Measurements from ENCODE around the gene SLC25A36. TPM values are rescaled to one million over a fixed set of nuclear protein-coding genes. Genes with fewer than 3 reads are reported as not detected.

Gene SLC25A36
- total and polyA plus RNA-seq, 2 experiments from 2014 or later, result 38.4 to 118 TPM

DNA sequence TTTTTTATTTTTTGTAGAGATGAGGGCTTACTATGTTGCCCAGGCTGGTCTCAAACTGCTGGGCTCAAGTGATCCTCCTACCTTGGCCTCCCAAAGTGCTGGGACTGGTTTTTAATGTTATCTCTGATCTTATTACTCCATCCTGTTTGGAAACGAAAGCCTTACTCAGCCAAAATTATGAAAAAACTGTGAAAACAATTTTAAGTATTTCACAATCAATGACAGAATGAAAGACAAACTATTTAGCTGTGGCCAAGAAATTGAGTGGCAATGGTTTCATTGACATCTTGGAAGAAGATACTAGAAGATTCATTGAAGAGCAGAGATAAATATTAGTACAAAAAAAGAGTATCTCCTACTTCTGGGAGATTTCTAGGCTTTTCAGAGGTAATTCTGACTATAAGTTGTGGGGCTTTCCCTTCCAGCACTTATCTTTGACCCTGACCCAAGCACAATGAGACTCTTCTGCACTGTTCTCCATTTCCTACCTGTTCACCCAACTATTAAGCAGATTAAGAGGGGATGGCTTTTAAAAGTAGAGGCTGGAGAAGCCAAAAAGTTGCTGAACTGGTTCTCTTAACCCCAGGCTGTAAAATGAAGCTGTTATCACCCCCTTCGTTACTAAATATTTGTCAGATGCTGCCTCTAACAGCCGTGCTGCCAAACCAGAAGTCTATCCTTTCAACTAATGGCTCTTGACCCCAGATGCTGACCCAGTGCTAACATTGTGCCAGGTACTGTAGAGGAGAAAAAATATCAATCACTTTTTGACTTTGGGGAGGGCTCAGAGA, 14.2 kb upstream of the SLC25A36 start:
- Histone ChIP-seq H3K4me1 (ENCODE audit: insufficient read depth) (no peaks in the 10 kb centered on the region), H2AFZ (no peak overlapping the region), H3K4me3 (no peak overlapping the region), H3K27me3 (no peaks in the 10 kb centered on the region), H3K27ac (no peak overlapping the region), H3K9me2 (replicated peaks; ENCODE audit: insufficient read depth) (no peaks in the 10 kb centered on the region), H3K4me2 (no peak overlapping the region), H4K20me1 (ENCODE audit: insufficient read depth, poor library complexity, severe bottlenecking) (no peaks in the 10 kb centered on the region), H3K36me3 (replicated peaks; ENCODE audit: insufficient read depth, low read depth) (no peaks in the 10 kb centered on the region), H3K79me2 (no peaks in the 10 kb centered on the region), H3K9me3 (ENCODE audit: low read depth) (no peaks in the 10 kb centered on the region)
- TF ChIP-seq, protein P1, sequence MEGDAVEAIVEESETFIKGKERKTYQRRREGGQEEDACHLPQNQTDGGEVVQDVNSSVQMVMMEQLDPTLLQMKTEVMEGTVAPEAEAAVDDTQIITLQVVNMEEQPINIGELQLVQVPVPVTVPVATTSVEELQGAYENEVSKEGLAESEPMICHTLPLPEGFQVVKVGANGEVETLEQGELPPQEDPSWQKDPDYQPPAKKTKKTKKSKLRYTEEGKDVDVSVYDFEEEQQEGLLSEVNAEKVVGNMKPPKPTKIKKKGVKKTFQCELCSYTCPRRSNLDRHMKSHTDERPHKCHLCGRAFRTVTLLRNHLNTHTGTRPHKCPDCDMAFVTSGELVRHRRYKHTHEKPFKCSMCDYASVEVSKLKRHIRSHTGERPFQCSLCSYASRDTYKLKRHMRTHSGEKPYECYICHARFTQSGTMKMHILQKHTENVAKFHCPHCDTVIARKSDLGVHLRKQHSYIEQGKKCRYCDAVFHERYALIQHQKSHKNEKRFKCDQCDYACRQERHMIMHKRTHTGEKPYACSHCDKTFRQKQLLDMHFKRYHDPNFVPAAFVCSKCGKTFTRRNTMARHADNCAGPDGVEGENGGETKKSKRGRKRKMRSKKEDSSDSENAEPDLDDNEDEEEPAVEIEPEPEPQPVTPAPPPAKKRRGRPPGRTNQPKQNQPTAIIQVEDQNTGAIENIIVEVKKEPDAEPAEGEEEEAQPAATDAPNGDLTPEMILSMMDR (IDR thresholded peaks at IDR 0.05; ENCODE audit: poor library complexity), result no peak
- TF ChIP-seq EZH2phosphoT487 (IDR thresholded peaks at IDR 0.05; ENCODE audit: low read depth, severe bottlenecking, unreplicated experiment), result no peak
- no peak for TF ChIP-seq EZH2 (IDR thresholded peaks at IDR 0.05; ENCODE audit: borderline replicate concordance)
- WGBS (ENCODE audit: low lambda C conversion rate, missing lambda C conversion rate), result 42% methylated on average over 3 of the region's 3 CpGs
- no peak for DNase-seq (ENCODE audit: low spot score)

DNA sequence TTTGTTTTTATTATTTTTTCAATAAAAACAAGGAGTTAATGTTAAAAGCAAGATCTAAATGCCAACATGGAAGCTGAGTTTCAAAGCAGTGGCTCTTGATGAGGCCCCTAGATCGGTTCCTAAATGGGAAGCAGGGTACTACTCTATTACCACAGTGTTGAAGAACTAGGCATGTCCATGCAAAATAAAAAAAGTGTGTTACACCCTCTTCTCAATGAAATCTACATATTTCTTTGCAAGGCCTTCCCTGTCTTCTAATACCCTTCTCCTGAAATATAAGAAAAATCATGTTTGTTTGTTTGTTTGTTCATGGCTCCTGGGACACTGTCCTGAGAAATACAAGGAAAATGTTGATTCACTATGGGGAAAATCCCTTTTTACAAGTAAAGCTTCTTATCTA, 12.2 kb upstream of the SLC25A36 start:
- H3K9me3 ChIP-seq (ENCODE audit: low read depth), result no peaks in the 10 kb centered on the region
- no peak overlapping the region for H3K4me2 ChIP-seq
- no peaks in the 10 kb centered on the region for H4K20me1 ChIP-seq (ENCODE audit: insufficient read depth, poor library complexity, severe bottlenecking)
- no peak overlapping the region for H3K27ac ChIP-seq
- no peaks in the 10 kb centered on the region for H3K9me2 ChIP-seq (replicated peaks; ENCODE audit: insufficient read depth)
- H3K27me3 ChIP-seq, result no peaks in the 10 kb centered on the region
- 89% methylated on average over 1 of the region's 1 CpG for WGBS (ENCODE audit: low lambda C conversion rate, missing lambda C conversion rate)
- TF ChIP-seq, protein P1 (IDR thresholded peaks at IDR 0.05; ENCODE audit: poor library complexity), result no peak
- TF ChIP-seq EZH2phosphoT487 (IDR thresholded peaks at IDR 0.05; ENCODE audit: low read depth, severe bottlenecking, unreplicated experiment) (no peak), EZH2 (IDR thresholded peaks at IDR 0.05; ENCODE audit: borderline replicate concordance) (no peak)
- no peaks in the 10 kb centered on the region for H3K79me2 ChIP-seq
- H3K4me1 ChIP-seq (ENCODE audit: insufficient read depth), result no peaks in the 10 kb centered on the region
- H2AFZ ChIP-seq, result no peak overlapping the region
- H3K4me3 ChIP-seq, result no peak overlapping the region
- no peak for DNase-seq (ENCODE audit: low spot score)
- H3K36me3 ChIP-seq (replicated peaks; ENCODE audit: insufficient read depth, low read depth), result no peaks in the 10 kb centered on the region

DNA sequence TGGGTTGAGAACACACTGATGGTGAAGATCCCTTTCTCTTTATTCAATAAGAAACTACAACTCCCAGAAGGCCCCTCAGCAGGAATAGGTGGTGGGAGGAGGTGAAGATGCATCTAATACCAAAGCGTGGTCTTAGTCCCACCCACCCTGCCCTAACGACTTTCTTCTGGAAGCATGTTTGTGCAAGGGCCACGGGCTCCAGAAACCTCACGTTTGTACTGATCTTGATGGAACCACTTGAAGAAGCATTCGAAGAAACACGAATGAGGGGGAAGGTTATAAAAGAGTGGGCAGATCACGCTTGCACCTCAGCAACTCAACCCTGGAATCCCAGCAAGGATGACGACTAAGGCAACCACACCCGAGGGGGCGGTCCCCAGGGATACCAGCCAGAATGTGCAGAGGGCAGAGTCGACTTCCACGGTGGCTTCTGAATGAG, 10.6 kb upstream of the SLC25A36 start:
- peak overlapping the region; percentile 9 for H2AFZ ChIP-seq
- no peaks in the 10 kb centered on the region for H3K27me3 ChIP-seq
- no peaks in the 10 kb centered on the region for H3K79me2 ChIP-seq
- DNase-seq (ENCODE audit: low spot score), result no peak
- H3K9me3 ChIP-seq (ENCODE audit: low read depth), result no peaks in the 10 kb centered on the region
- H4K20me1 ChIP-seq (ENCODE audit: insufficient read depth, poor library complexity, severe bottlenecking), result no peaks in the 10 kb centered on the region
- H3K36me3 ChIP-seq (replicated peaks; ENCODE audit: insufficient read depth, low read depth), result no peaks in the 10 kb centered on the region
- 13% methylated on average over 12 of the region's 12 CpGs for WGBS (ENCODE audit: low lambda C conversion rate, missing lambda C conversion rate)
- no peak overlapping the region for H3K27ac ChIP-seq
- no peaks in the 10 kb centered on the region for H3K4me1 ChIP-seq (ENCODE audit: insufficient read depth)
- no peak overlapping the region for H3K4me3 ChIP-seq
- no peaks in the 10 kb centered on the region for H3K9me2 ChIP-seq (replicated peaks; ENCODE audit: insufficient read depth)
- H3K4me2 ChIP-seq, result peak overlapping the region; percentile 63
- TF ChIP-seq EZH2 (IDR thresholded peaks at IDR 0.05; ENCODE audit: borderline replicate concordance) (no peak), EZH2phosphoT487 (IDR thresholded peaks at IDR 0.05; ENCODE audit: low read depth, severe bottlenecking, unreplicated experiment) (no peak)
- TF ChIP-seq, protein P1 (IDR thresholded peaks at IDR 0.05; ENCODE audit: poor library complexity), result no peak
